C4-2B (cell line): ENCODE data around the gene LAMA2.

ENCODE experiments used
- ZFX ChIP-seq: fragments of 450-650 bp; IDR thresholded peaks from 2 replicates; pipeline ENCODE4 v1.6.1; 2017
- TF ChIP-seq, protein P1 (sequence below): fragments of 450-650 bp; conservative IDR thresholded peaks from 2 replicates; pipeline ENCODE4 v1.5.1; 2017; ENCODE audit warnings: mild to moderate bottlenecking

DNA sequence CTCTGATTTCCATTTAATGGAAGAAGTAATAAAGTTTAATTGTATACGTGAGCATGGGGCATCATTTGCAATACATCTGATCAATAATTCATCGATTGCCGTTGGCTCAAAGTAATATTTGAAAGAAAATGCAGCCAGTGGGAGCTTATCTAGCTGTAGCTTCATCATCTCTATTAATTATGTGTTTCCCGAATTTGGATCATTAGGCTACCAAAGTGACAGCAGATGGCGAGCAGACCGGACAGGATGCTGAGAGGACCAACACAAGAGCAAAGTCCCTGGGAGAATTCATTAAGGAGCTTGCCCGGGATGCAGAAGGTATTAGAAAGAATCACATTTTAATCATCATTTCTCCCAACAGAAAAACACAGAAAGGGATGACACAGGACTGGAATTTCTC, 500.0 kb downstream of the LAMA2 start:
- TF ChIP-seq, protein P1, sequence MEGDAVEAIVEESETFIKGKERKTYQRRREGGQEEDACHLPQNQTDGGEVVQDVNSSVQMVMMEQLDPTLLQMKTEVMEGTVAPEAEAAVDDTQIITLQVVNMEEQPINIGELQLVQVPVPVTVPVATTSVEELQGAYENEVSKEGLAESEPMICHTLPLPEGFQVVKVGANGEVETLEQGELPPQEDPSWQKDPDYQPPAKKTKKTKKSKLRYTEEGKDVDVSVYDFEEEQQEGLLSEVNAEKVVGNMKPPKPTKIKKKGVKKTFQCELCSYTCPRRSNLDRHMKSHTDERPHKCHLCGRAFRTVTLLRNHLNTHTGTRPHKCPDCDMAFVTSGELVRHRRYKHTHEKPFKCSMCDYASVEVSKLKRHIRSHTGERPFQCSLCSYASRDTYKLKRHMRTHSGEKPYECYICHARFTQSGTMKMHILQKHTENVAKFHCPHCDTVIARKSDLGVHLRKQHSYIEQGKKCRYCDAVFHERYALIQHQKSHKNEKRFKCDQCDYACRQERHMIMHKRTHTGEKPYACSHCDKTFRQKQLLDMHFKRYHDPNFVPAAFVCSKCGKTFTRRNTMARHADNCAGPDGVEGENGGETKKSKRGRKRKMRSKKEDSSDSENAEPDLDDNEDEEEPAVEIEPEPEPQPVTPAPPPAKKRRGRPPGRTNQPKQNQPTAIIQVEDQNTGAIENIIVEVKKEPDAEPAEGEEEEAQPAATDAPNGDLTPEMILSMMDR: no peak
- TF ChIP-seq ZFX: no peak
